Measurements from ENCODE around the gene KCNF1. TPM values are rescaled to one million over a fixed set of nuclear protein-coding genes. Genes with fewer than 3 reads are reported as not detected.

The KCNF1 gene
- total RNA-seq, 1 donor from 2014 or later = 1.6 TPM

GRCh38 chr2:10908195-10908594, 3.5 kb upstream of the KCNF1 start:
- no peaks in the 10 kb centered on the region for H3K36me3 Mint-ChIP-seq (ENCODE audit: low read depth, unreplicated experiment)
- peak overlapping the region; percentile 4 for H3K4me3 Mint-ChIP-seq (ENCODE audit: unreplicated experiment)
- peaks cover 25% of the 10 kb centered on the region for H3K27me3 Mint-ChIP-seq (ENCODE audit: low read depth, unreplicated experiment)
- Histone ChIP-seq H3K4me3 (ENCODE audit: insufficient read depth, low read depth, low read length) (no peak overlapping the region), H3K79me2 (ENCODE audit: insufficient read depth, low read length) (no peaks in the 10 kb centered on the region), H3K36me3 (ENCODE audit: insufficient read depth, low read length) (no peaks in the 10 kb centered on the region), H4K20me1 (ENCODE audit: insufficient read depth, low read length) (no peaks in the 10 kb centered on the region), H2AFZ (ENCODE audit: low read depth, low read length) (no peak overlapping the region), H3K4me1 (ENCODE audit: insufficient read depth, low read length) (peaks cover 3% of the 10 kb centered on the region), H3K9me3 (ENCODE audit: insufficient read depth, low read depth, low read length) (no peaks in the 10 kb centered on the region), H3K27ac (ENCODE audit: low read depth, low read length) (no peak overlapping the region), H3K9ac (ENCODE audit: low read length) (no peak overlapping the region), H3K4me2 (ENCODE audit: low read length) (no peak overlapping the region), H3K27me3 (ENCODE audit: insufficient read depth, low read length) (peaks cover 3% of the 10 kb centered on the region)
- peaks cover 4% of the 10 kb centered on the region for H3K9me3 Mint-ChIP-seq (ENCODE audit: unreplicated experiment)
- H3K4me1 Mint-ChIP-seq (ENCODE audit: low read depth, unreplicated experiment) = no peaks in the 10 kb centered on the region
- no peak for TF ChIP-seq CTCF (IDR thresholded peaks at IDR 0.05; ENCODE audit: insufficient read depth, low read depth, low read length)
- no peak for TF ChIP-seq EZH2 (IDR thresholded peaks at IDR 0.05; ENCODE audit: insufficient read depth, low read length)
- DNase-seq (ENCODE audit: low read depth) (no peak), FAIRE-seq (no peak)
- no peak overlapping the region for H3K27ac Mint-ChIP-seq (ENCODE audit: unreplicated experiment)

- H3K27ac Mint-ChIP-seq (ENCODE audit: unreplicated experiment) = no peak overlapping the region
- H3K4me1 Mint-ChIP-seq (ENCODE audit: low read depth, unreplicated experiment) = no peaks in the 10 kb centered on the region
- peaks cover 3% of the 10 kb centered on the region for H3K27me3 ChIP-seq (ENCODE audit: insufficient read depth, low read length)
- no peaks in the 10 kb centered on the region for H3K36me3 Mint-ChIP-seq (ENCODE audit: low read depth, unreplicated experiment)
- no peaks in the 10 kb centered on the region for H3K79me2 ChIP-seq (ENCODE audit: insufficient read depth, low read length)
- DNase-seq (ENCODE audit: low read depth) = no peak
- no peak for FAIRE-seq
- TF ChIP-seq CTCF (IDR thresholded peaks at IDR 0.05; ENCODE audit: insufficient read depth, low read depth, low read length) = peak; percentile 44
- TF ChIP-seq EZH2 (IDR thresholded peaks at IDR 0.05; ENCODE audit: insufficient read depth, low read length) = no peak
- H3K4me1 ChIP-seq (ENCODE audit: insufficient read depth, low read length) = peaks cover 3% of the 10 kb centered on the region
- H3K9ac ChIP-seq (ENCODE audit: low read length) = no peak overlapping the region
- peaks cover 4% of the 10 kb centered on the region for H3K9me3 Mint-ChIP-seq (ENCODE audit: unreplicated experiment)
- no peaks in the 10 kb centered on the region for H3K36me3 ChIP-seq (ENCODE audit: insufficient read depth, low read length)
- no peak overlapping the region for H2AFZ ChIP-seq (ENCODE audit: low read depth, low read length)
- no peaks in the 10 kb centered on the region for H4K20me1 ChIP-seq (ENCODE audit: insufficient read depth, low read length)
- H3K4me3 Mint-ChIP-seq (ENCODE audit: unreplicated experiment) = no peak overlapping the region
- no peak overlapping the region for H3K4me3 ChIP-seq (ENCODE audit: insufficient read depth, low read depth, low read length)
- no peaks in the 10 kb centered on the region for H3K9me3 ChIP-seq (ENCODE audit: insufficient read depth, low read depth, low read length)
- peaks cover 30% of the 10 kb centered on the region for H3K27me3 Mint-ChIP-seq (ENCODE audit: low read depth, unreplicated experiment)
- no peak overlapping the region for H3K4me2 ChIP-seq (ENCODE audit: low read length)
- H3K27ac ChIP-seq (ENCODE audit: low read depth, low read length) = no peak overlapping the region
Observed at GRCh38 chr2:10909050-10909995, 2.4 kb upstream of the KCNF1 start.

- Histone ChIP-seq H4K20me1 (ENCODE audit: insufficient read depth, low read length) (no peaks in the 10 kb centered on the region), H3K4me2 (ENCODE audit: low read length) (no peak overlapping the region), H3K27me3 (ENCODE audit: insufficient read depth, low read length) (peaks cover 3% of the 10 kb centered on the region), H3K36me3 (ENCODE audit: insufficient read depth, low read length) (no peaks in the 10 kb centered on the region), H3K27ac (ENCODE audit: low read depth, low read length) (no peak overlapping the region), H3K79me2 (ENCODE audit: insufficient read depth, low read length) (no peaks in the 10 kb centered on the region), H2AFZ (ENCODE audit: low read depth, low read length) (no peak overlapping the region), H3K4me3 (ENCODE audit: insufficient read depth, low read depth, low read length) (no peak overlapping the region), H3K4me1 (ENCODE audit: insufficient read depth, low read length) (peaks cover 3% of the 10 kb centered on the region), H3K9me3 (ENCODE audit: insufficient read depth, low read depth, low read length) (no peaks in the 10 kb centered on the region), H3K9ac (ENCODE audit: low read length) (no peak overlapping the region)
- Mint-ChIP-seq H3K4me1 (ENCODE audit: low read depth, unreplicated experiment) (no peaks in the 10 kb centered on the region), H3K27ac (ENCODE audit: unreplicated experiment) (no peak overlapping the region), H3K4me3 (ENCODE audit: unreplicated experiment) (no peak overlapping the region), H3K27me3 (ENCODE audit: low read depth, unreplicated experiment) (peaks cover 37% of the 10 kb centered on the region), H3K9me3 (ENCODE audit: unreplicated experiment) (peaks cover 4% of the 10 kb centered on the region), H3K36me3 (ENCODE audit: low read depth, unreplicated experiment) (no peaks in the 10 kb centered on the region)
- FAIRE-seq = no peak
- no peak for DNase-seq (ENCODE audit: low read depth)
- no peak for TF ChIP-seq CTCF (IDR thresholded peaks at IDR 0.05; ENCODE audit: insufficient read depth, low read depth, low read length)
Observed at GRCh38 chr2:10909996-10910341, 1.8 kb upstream of the KCNF1 start.
